Testis (tissue), 2 donors: ENCODE results near the gene SGPL1.

ENCODE experiments used
- CTCF ChIP-seq, 3 experiments: fragments of 450-650 bp in 2 of 3; fragments of 200-600 bp in 1 of 3; sonication (generic) in 1 of 3; IDR thresholded peaks; one replicate each; pipeline ENCODE4 v1.5.1; 2016 to 2019; ENCODE audit warnings: antibody characterized with exemption in 3 of 3, mild to moderate bottlenecking in 2 of 3, moderate library complexity in 1 of 3
- POLR2A ChIP-seq: fragments of 450-650 bp; IDR thresholded peaks from one replicate; pipeline ENCODE4 v1.6.1; 2017; ENCODE audit warnings: antibody characterized with exemption, mild to moderate bottlenecking, moderate library complexity

- TF ChIP-seq CTCF (IDR thresholded peaks at IDR 0.05) (no peak), POLR2A (no peak)
Measured at GRCh38 chr10:70850097-70850496, 34.3 kb downstream of the SGPL1 start.
